CD4-positive, alpha-beta T cell (primary cell): ENCODE data around the gene DEFB132. TPM values are rescaled to one million over a fixed set of nuclear protein-coding genes. Genes with fewer than 3 reads are reported as not detected.

Source experiments
- ATAC-seq: fragments of 200-7000 bp; cut with Tn5 transposase; one replicate; pipeline ENCODE4 v1.10.0; 2022; ENCODE audit warnings: mild to moderate bottlenecking; ENCODE audit not compliant: poor library complexity
- CTCF ChIA-PET: fragments of 350-600 bp; sonication (Branson Sonifier 250); formaldehyde crosslinking; loops from one replicate; lab custom pipeline; 2021; ENCODE audit warnings: antibody characterized with exemption, inconsistent platforms; lab: Charles Lee
- POLR2A ChIA-PET: fragments of 350-600 bp; sonication (Branson Sonifier 250); formaldehyde crosslinking; loops from one replicate; lab custom pipeline; 2021; ENCODE audit warnings: antibody characterized with exemption, inconsistent platforms; lab: Charles Lee
- DNase-seq, 14 experiments: peaks; one replicate each; pipeline ENCODE4 v3.0.0-alpha.2; 2013 to 2020; ENCODE audit warnings: mixed read lengths in 2 of 14
- H3K27ac ChIP-seq, 2 donors: one replicate each; pipeline versions ENCODE4 v1.5.1 to v1.7.0; 2013; ENCODE audit warnings: low read length in 2 of 2, low read depth in 1 of 2, mild to moderate bottlenecking in 1 of 2
- H3K27me3 ChIP-seq, 2 experiments: 1 replicate in 1 of 2; 2 replicates in 1 of 2; pipeline versions ENCODE4 v1.6.1 to v1.7.0; 2013; ENCODE audit warnings: low read length in 2 of 2, control low read depth in 1 of 2, mild to moderate bottlenecking in 1 of 2, moderate library complexity in 1 of 2; ENCODE audit not compliant: insufficient read depth in 2 of 2, control insufficient read depth in 1 of 2
- H3K36me3 ChIP-seq: one replicate; pipeline ENCODE4 v1.6.1; 2013; ENCODE audit warnings: low read length, control low read depth; ENCODE audit not compliant: insufficient read depth
- H3K4me1 ChIP-seq: one replicate; pipeline ENCODE4 v1.6.1; 2013; ENCODE audit warnings: low read length, control low read depth; ENCODE audit not compliant: insufficient read depth
- H3K4me3 ChIP-seq: one replicate; pipeline ENCODE4 v1.5.1; 2013; ENCODE audit warnings: mild to moderate bottlenecking, low read length, moderate library complexity
- H3K9me3 ChIP-seq, 2 experiments: 1 replicate in 1 of 2; 2 replicates in 1 of 2; pipeline versions ENCODE4 v1.6.1 to v1.7.0; 2013; ENCODE audit warnings: low read length in 2 of 2, mild to moderate bottlenecking in 2 of 2, control low read depth in 1 of 2, moderate library complexity in 1 of 2; ENCODE audit not compliant: control insufficient read depth in 1 of 2, insufficient read depth in 1 of 2
- H3K27ac Mint-ChIP-seq: one replicate; pipeline ENCODE4 v1.8.0; 2020; ENCODE audit warnings: mixed read lengths
- H3K27me3 Mint-ChIP-seq: one replicate; pipeline ENCODE4 v1.8.0; 2021; ENCODE audit warnings: mixed read lengths
- H3K36me3 Mint-ChIP-seq: one replicate; pipeline ENCODE4 v1.8.0; 2021; ENCODE audit warnings: low read depth, mixed read lengths
- H3K4me1 Mint-ChIP-seq: one replicate; pipeline ENCODE4 v1.8.0; 2021; ENCODE audit warnings: low read depth, mixed read lengths
- H3K4me3 Mint-ChIP-seq: one replicate; pipeline ENCODE4 v1.8.0; 2020; ENCODE audit warnings: mild to moderate bottlenecking, mixed read lengths
- H3K9me3 Mint-ChIP-seq: one replicate; pipeline ENCODE4 v1.8.0; 2020; ENCODE audit warnings: mixed read lengths
- intact Hi-C, 2 experiments: fragments of 100-400 bp; cut with DNase I in 1 of 2; cut with micrococcal nuclease in 1 of 2; formaldehyde crosslinking; loops; one replicate each; pipeline versions ENCODE4 v1.15.1 to v1.9.0; 2023 to 2025; cut with DNase I, micrococcal nuclease
- total RNA-seq, 174 experiments: library from RNA in 2 of 174; stranded (reverse) in 2 of 174; gene quantifications; one replicate each; pipeline ENCODE4 v1.2.3 and lab custom pipeline; 2021 to 2026
- TF ChIP-seq, protein P1 (sequence below): fragments of 200-600 bp; IDR thresholded peaks from one replicate; pipeline ENCODE4 v1.8.0; 2022; ENCODE audit warnings: antibody characterized with exemption, mild to moderate bottlenecking

DEFB132 gene
- total RNA-seq, 2 experiments from 2014 or later = not detected

DNA sequence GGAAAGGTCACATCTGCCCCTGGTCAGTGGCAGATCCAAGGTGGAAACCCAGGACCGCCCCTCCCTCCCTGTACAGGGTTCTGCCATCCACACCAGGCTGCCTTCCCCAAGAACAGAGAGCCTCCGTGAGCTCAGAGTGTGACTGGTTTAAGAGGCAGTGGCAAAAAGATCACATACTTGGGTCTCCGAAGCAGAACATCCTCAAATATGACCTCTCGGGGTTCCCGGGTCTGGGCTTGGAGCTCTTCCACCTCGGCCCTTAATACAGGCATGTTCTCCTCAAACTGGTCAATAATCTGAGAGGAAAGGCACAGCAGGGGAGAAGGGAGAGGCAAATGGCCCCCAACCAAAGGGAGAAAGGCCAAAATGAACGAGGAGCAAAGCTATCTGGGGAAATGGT lies 18.3 kb downstream of the DEFB132 start:
- no peak for DNase-seq
- Mint-ChIP-seq H3K27me3 (no peaks in the 10 kb centered on the region), H3K36me3 (peaks cover 6% of the 10 kb centered on the region), H3K4me1 (no peaks in the 10 kb centered on the region), H3K4me3 (no peak overlapping the region), H3K27ac (no peak overlapping the region), H3K9me3 (no peaks in the 10 kb centered on the region)
- ATAC-seq = no peak
- H3K36me3 ChIP-seq = peaks cover 7% of the 10 kb centered on the region
- no peaks in the 10 kb centered on the region for H3K9me3 ChIP-seq
- no peaks in the 10 kb centered on the region for H3K27me3 ChIP-seq
- TF ChIP-seq, protein P1, sequence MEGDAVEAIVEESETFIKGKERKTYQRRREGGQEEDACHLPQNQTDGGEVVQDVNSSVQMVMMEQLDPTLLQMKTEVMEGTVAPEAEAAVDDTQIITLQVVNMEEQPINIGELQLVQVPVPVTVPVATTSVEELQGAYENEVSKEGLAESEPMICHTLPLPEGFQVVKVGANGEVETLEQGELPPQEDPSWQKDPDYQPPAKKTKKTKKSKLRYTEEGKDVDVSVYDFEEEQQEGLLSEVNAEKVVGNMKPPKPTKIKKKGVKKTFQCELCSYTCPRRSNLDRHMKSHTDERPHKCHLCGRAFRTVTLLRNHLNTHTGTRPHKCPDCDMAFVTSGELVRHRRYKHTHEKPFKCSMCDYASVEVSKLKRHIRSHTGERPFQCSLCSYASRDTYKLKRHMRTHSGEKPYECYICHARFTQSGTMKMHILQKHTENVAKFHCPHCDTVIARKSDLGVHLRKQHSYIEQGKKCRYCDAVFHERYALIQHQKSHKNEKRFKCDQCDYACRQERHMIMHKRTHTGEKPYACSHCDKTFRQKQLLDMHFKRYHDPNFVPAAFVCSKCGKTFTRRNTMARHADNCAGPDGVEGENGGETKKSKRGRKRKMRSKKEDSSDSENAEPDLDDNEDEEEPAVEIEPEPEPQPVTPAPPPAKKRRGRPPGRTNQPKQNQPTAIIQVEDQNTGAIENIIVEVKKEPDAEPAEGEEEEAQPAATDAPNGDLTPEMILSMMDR = no peak
- H3K4me3 ChIP-seq = no peak overlapping the region
- ChIA-PET POLR2A (no interaction called here), CTCF (no interaction called here)
- H3K4me1 ChIP-seq = no peaks in the 10 kb centered on the region
- intact Hi-C loops = no loop called here
- no peak overlapping the region for H3K27ac ChIP-seq

GRCh38 chr20:276620-277495 lies 19.3 kb downstream of the DEFB132 start:
- CTCF ChIA-PET = no interaction called here

GRCh38 chr20:277496-277781 lies 19.9 kb downstream of the DEFB132 start:
- Histone ChIP-seq H3K4me1 (no peaks in the 10 kb centered on the region), H3K27me3 (no peaks in the 10 kb centered on the region), H3K4me3 (no peak overlapping the region), H3K9me3 (no peaks in the 10 kb centered on the region), H3K27ac (no peak overlapping the region), H3K36me3 (peaks cover 7% of the 10 kb centered on the region)
- Mint-ChIP-seq H3K4me1 (no peaks in the 10 kb centered on the region), H3K27ac (no peak overlapping the region), H3K36me3 (peaks cover 6% of the 10 kb centered on the region), H3K9me3 (no peaks in the 10 kb centered on the region), H3K4me3 (no peak overlapping the region), H3K27me3 (no peaks in the 10 kb centered on the region)
- DNase-seq (no peak), ATAC-seq (no peak)
- ChIA-PET CTCF (no interaction called here), POLR2A (no interaction called here)
- TF ChIP-seq, protein P1 = no peak
- intact Hi-C loops = no loop called here

More at GRCh38 chr20:276620-277495, 19.3 kb downstream of the DEFB132 start:
- POLR2A ChIA-PET = no interaction called here
- Histone ChIP-seq H3K36me3 (peaks cover 7% of the 10 kb centered on the region), H3K4me3 (no peak overlapping the region), H3K27ac (no peak overlapping the region), H3K4me1 (no peaks in the 10 kb centered on the region), H3K9me3 (no peaks in the 10 kb centered on the region), H3K27me3 (no peaks in the 10 kb centered on the region)
- H3K4me1 Mint-ChIP-seq = no peaks in the 10 kb centered on the region
- H3K36me3 Mint-ChIP-seq = peaks cover 6% of the 10 kb centered on the region
- no peak for ATAC-seq
- DNase-seq = no peak
- intact Hi-C loops = no loop called here
- H3K27ac Mint-ChIP-seq = no peak overlapping the region
- H3K4me3 Mint-ChIP-seq = no peak overlapping the region
- TF ChIP-seq, protein P1 = no peak
- H3K9me3 Mint-ChIP-seq = no peaks in the 10 kb centered on the region
- H3K27me3 Mint-ChIP-seq = no peaks in the 10 kb centered on the region
